Kidney glomerular epithelial cell (primary cell): ENCODE data around the gene NHLRC2.
A peak's percentile ranks its signal among the peaks of the same experiment; 100 is the strongest.

Experiments
- DNase-seq: peaks from one replicate; lab custom pipeline; 2025; lab: John Stamatoyannopoulos, UW

Gene NHLRC2

GRCh38 chr10:113865901-113866300 lies 11.4 kb downstream of the NHLRC2 start:
- no peak for DNase-seq

GRCh38 chr10:113866551-113867394 lies 12.3 kb downstream of the NHLRC2 start:
- no peak for DNase-seq

GRCh38 chr10:113867904-113868303 lies 13.4 kb downstream of the NHLRC2 start:
- no peak for DNase-seq

GRCh38 chr10:113869789-113870188 lies 15.3 kb downstream of the NHLRC2 start:
- no peak for DNase-seq

GRCh38 chr10:113872139-113873030 lies 17.9 kb downstream of the NHLRC2 start:
- no peak for DNase-seq

GRCh38 chr10:113875212-113875611 lies 20.8 kb downstream of the NHLRC2 start:
- DNase-seq = no peak

GRCh38 chr10:113876461-113876860 lies 22.0 kb downstream of the NHLRC2 start:
- no peak for DNase-seq

GRCh38 chr10:113879691-113880090 lies 25.2 kb downstream of the NHLRC2 start:
- DNase-seq = no peak

- DNase-seq = peak; percentile 50
Measured at GRCh38 chr10:113880236-113880635, 25.8 kb downstream of the NHLRC2 start.

GRCh38 chr10:113882240-113882639 lies 27.8 kb downstream of the NHLRC2 start:
- no peak for DNase-seq

GRCh38 chr10:113889911-113890310 lies 35.5 kb downstream of the NHLRC2 start:
- no peak for DNase-seq

GRCh38 chr10:113890769-113891168 lies 36.3 kb downstream of the NHLRC2 start:
- DNase-seq = no peak

- DNase-seq = no peak
Measured at GRCh38 chr10:113891476-113891875, 37.0 kb downstream of the NHLRC2 start.

- DNase-seq = no peak
Measured at GRCh38 chr10:113893570-113893969, 39.1 kb downstream of the NHLRC2 start.

GRCh38 chr10:113894581-113894980 lies 40.1 kb downstream of the NHLRC2 start:
- no peak for DNase-seq

GRCh38 chr10:113895018-113895417 lies 40.6 kb downstream of the NHLRC2 start:
- DNase-seq = peak; percentile 36

- DNase-seq = no peak
Measured at GRCh38 chr10:113897693-113898618, 43.5 kb downstream of the NHLRC2 start.

GRCh38 chr10:113899952-113900598 lies 45.6 kb downstream of the NHLRC2 start:
- no peak for DNase-seq

GRCh38 chr10:113905756-113906155 lies 51.3 kb downstream of the NHLRC2 start:
- DNase-seq = no peak

- DNase-seq = no peak
Measured at GRCh38 chr10:113907166-113907565, 52.7 kb downstream of the NHLRC2 start.

- no peak for DNase-seq
Measured at GRCh38 chr10:113908236-113908635, 53.8 kb downstream of the NHLRC2 start.
